HCT116 (cell line): ENCODE measurements around the gene ARHGDIA. TPM values are rescaled to one million over a fixed set of nuclear protein-coding genes. Genes with fewer than 3 reads are reported as not detected.

Experiments used
- ATAC-seq: fragments of 200-7000 bp; cut with Tn5 transposase; 2 replicates; pipeline ENCODE4 v1.9.1; 2020; ENCODE audit warnings: mild to moderate bottlenecking, moderate library complexity
- BruUV-seq: library from RNA; stranded (reverse); fragments of 400-500 nt; replicated peaks from 2 replicates; lab custom pipeline; 2021; lab: Mats Ljungman, UMichigan
- CTCF ChIA-PET: fragments of 300-600 bp; sonication (Branson Sonifier 250); formaldehyde crosslinking; loops from one replicate; lab custom pipeline; 2021; ENCODE audit warnings: antibody characterized with exemption; lab: Charles Lee
- POLR2A ChIA-PET: fragments of 300-600, 350-600 bp; sonication (Branson Sonifier 250); formaldehyde crosslinking; loops from one replicate; lab custom pipeline; 2021; ENCODE audit warnings: antibody characterized with exemption; lab: Charles Lee
- RAD21 ChIA-PET, 2 experiments: fragments of 300-600 bp; sonication (Branson Sonifier 250); formaldehyde crosslinking; loops; one replicate each; lab custom pipeline; 2023; ENCODE audit warnings: low total read pairs in 2 of 2; ENCODE audit not compliant: uncharacterized antibody in 2 of 2, unreplicated experiment in 2 of 2, low non-redundant PET in 1 of 2; lab: Charles Lee
- DNase-seq: peaks from one replicate; pipeline ENCODE4 v3.0.0-alpha.2; 2010; ENCODE audit warnings: low read depth, low spot score
- H2AFZ ChIP-seq: fragments of 200-600 bp; shearing (Covaris generic), sonication (generic); 2 replicates; pipeline ENCODE4 v1.6.1; 2017; ENCODE audit warnings: low read depth, mixed run types, mixed read lengths, antibody characterized with exemption, low read length; ENCODE audit not compliant: poor library complexity, severe bottlenecking
- H3K27ac ChIP-seq: 2 replicates; pipeline ENCODE4 v1.5.1; 2012; ENCODE audit warnings: low read depth, low read length
- H3K27me3 ChIP-seq: fragments of 200-600 bp; sonication (generic); 2 replicates; pipeline ENCODE4 v1.6.1; 2016; ENCODE audit warnings: mixed run types, low read length, mixed read lengths; ENCODE audit not compliant: insufficient read depth
- H3K36me3 ChIP-seq, 2 experiments: fragments of 200-500 bp in 1 of 2; fragments of 200-600 bp in 1 of 2; sonication (Bioruptor generic) in 1 of 2; sonication (generic) in 1 of 2; 2 replicates each; pipeline versions ENCODE4 v1.5.1 to v1.6.1; 2014 to 2016; ENCODE audit warnings: low read length in 2 of 2, inconsistent platforms in 1 of 2, mixed read lengths in 1 of 2, mixed run types in 1 of 2; ENCODE audit not compliant: insufficient read depth in 2 of 2, control insufficient read depth in 1 of 2
- H3K4me1 ChIP-seq, 2 experiments: fragments of 200-600 bp in 1 of 2; sonication (generic) in 1 of 2; 2 replicates each; pipeline versions ENCODE4 v1.5.1 to v1.6.1; 2012 to 2017; ENCODE audit warnings: low read length in 2 of 2, inconsistent platforms in 1 of 2, mild to moderate bottlenecking in 1 of 2, mixed read lengths in 1 of 2, mixed run types in 1 of 2, moderate library complexity in 1 of 2; ENCODE audit not compliant: insufficient read depth in 2 of 2, control insufficient read depth in 1 of 2
- H3K4me2 ChIP-seq: fragments of 200-600 bp; sonication (generic); 2 replicates; pipeline ENCODE4 v1.6.1; 2017; ENCODE audit warnings: mixed run types, low read length, mixed read lengths
- H3K4me3 ChIP-seq, 2 experiments: fragments of 200-600 bp in 1 of 2; sonication (generic) in 1 of 2; replicated peaks in 1 of 2; 2 replicates each; pipeline ENCODE4 v1.5.1; 2011 to 2016; ENCODE audit warnings: low read length in 2 of 2, control low read depth in 1 of 2, low read depth in 1 of 2, mild to moderate bottlenecking in 1 of 2, mixed read lengths in 1 of 2, mixed run types in 1 of 2
- H3K79me2 ChIP-seq: fragments of 200-600 bp; sonication (generic); 2 replicates; pipeline ENCODE4 v1.6.1; 2017; ENCODE audit warnings: mild to moderate bottlenecking, mixed run types, low read length, moderate library complexity, mixed read lengths; ENCODE audit not compliant: insufficient read depth
- H3K9ac ChIP-seq: fragments of 200-600 bp; sonication (generic); 2 replicates; pipeline ENCODE4 v1.6.1; 2016; ENCODE audit warnings: low read length, mixed read lengths
- H3K9me2 ChIP-seq: fragments of 200-600 bp; sonication (generic), shearing (Covaris generic); 2 replicates; pipeline ENCODE4 v1.6.1; 2017; ENCODE audit warnings: mixed run types, mild to moderate bottlenecking, moderate library complexity; ENCODE audit not compliant: insufficient read depth
- H3K9me3 ChIP-seq, 2 experiments: fragments of 200-500 bp in 1 of 2; fragments of 200-600 bp in 1 of 2; sonication (Bioruptor generic) in 1 of 2; sonication (generic) in 1 of 2; 2 replicates each; pipeline ENCODE4 v1.6.1; 2014 to 2017; ENCODE audit warnings: low read length in 2 of 2, mixed read lengths in 2 of 2, inconsistent platforms in 1 of 2, low read depth in 1 of 2, mild to moderate bottlenecking in 1 of 2, mixed run types in 1 of 2, moderate library complexity in 1 of 2; ENCODE audit not compliant: control insufficient read depth in 1 of 2, insufficient read depth in 1 of 2
- H4K20me1 ChIP-seq: fragments of 200-600 bp; sonication (generic), shearing (Covaris generic); 2 replicates; pipeline ENCODE4 v1.6.1; 2017; ENCODE audit warnings: mixed run types, mild to moderate bottlenecking, moderate library complexity; ENCODE audit not compliant: insufficient read depth
- EGR1 ChIP-seq: IDR thresholded peaks from 2 replicates; pipeline ENCODE4 v1.6.1; 2012; ENCODE audit warnings: low read depth
- FOSL1 ChIP-seq: IDR thresholded peaks from 2 replicates; pipeline ENCODE4 v1.6.1; 2012; ENCODE audit warnings: low read depth
- JUND ChIP-seq: IDR thresholded peaks from 2 replicates; pipeline ENCODE4 v1.6.1; 2012
- MAX ChIP-seq: IDR thresholded peaks from 2 replicates; pipeline ENCODE4 v1.6.1; 2012
- POLR2AphosphoS5 ChIP-seq: IDR thresholded peaks from 2 replicates; pipeline ENCODE4 v1.6.1; 2011; ENCODE audit warnings: mild to moderate bottlenecking, low read depth, low read length, moderate library complexity
- SIN3A ChIP-seq: IDR thresholded peaks from 2 replicates; pipeline ENCODE4 v1.6.1; 2012; ENCODE audit warnings: low read depth
- SP1 ChIP-seq: IDR thresholded peaks from 2 replicates; pipeline ENCODE4 v1.6.1; 2012; ENCODE audit warnings: low read depth
- SRF ChIP-seq: IDR thresholded peaks from 2 replicates; pipeline ENCODE4 v1.6.1; 2012; ENCODE audit warnings: low read depth
- intact Hi-C: fragments of 100-400 bp; cut with micrococcal nuclease; formaldehyde crosslinking; loops from 2 replicates; pipeline ENCODE4 v1.10.0; 2022
- total RNA-seq: library from RNA; stranded (reverse); gene quantifications from one replicate; pipeline ENCODE4 v1.2.1, GENCODE V29; 2021; ENCODE audit not compliant: unreplicated experiment

The ARHGDIA gene
- total RNA-seq, 1 experiment from 2014 or later, result 554 TPM

GRCh38 chr17:81845881-81846742 is 25.0 kb downstream of the ARHGDIA start:
- ChIA-PET RAD21 (no interaction called here), POLR2A (no interaction called here), CTCF (no interaction called here)
- no TSS peak for BruUV-seq
- no peak overlapping the region for H3K4me2 ChIP-seq
- no peaks in the 10 kb centered on the region for H3K4me1 ChIP-seq
- TF ChIP-seq SIN3A, result no peak
- 0 out of 2 replicates have a peak, but pooled peaks have one; percentile 0 for TF ChIP-seq POLR2AphosphoS5
- ATAC-seq (no peak), DNase-seq (no peak)
- no peak overlapping the region for H3K27ac ChIP-seq
- H3K9me2 ChIP-seq, result no peaks in the 10 kb centered on the region
- H3K9ac ChIP-seq, result no peak overlapping the region
- peaks cover 46 to 51% of the 10 kb centered on the region in 2 experiments; a peak in 3 of 4 replicates for H3K36me3 ChIP-seq
- H3K79me2 ChIP-seq, result peaks cover 8% of the 10 kb centered on the region; the same call in 1 of the 2 replicates
- no peak overlapping the region for H3K4me3 ChIP-seq
- H3K27me3 ChIP-seq, result no peaks in the 10 kb centered on the region
- no peaks in the 10 kb centered on the region for H3K9me3 ChIP-seq
- no peak overlapping the region for H2AFZ ChIP-seq
- intact Hi-C loops, result no loop called here
- no peaks in the 10 kb centered on the region for H4K20me1 ChIP-seq

- intact Hi-C loops, result no loop called here
- Histone ChIP-seq H3K36me3 (peaks cover 42 to 50% of the 10 kb centered on the region in 2 experiments; a peak in 3 of 4 replicates), H3K9me2 (no peaks in the 10 kb centered on the region), H2AFZ (no peak overlapping the region), H3K4me2 (no peak overlapping the region), H3K27me3 (no peaks in the 10 kb centered on the region), H3K27ac (no peak overlapping the region), H4K20me1 (no peaks in the 10 kb centered on the region), H3K9me3 (no peaks in the 10 kb centered on the region), H3K79me2 (0 out of 2 replicates have a peak, but pooled peaks cover under 1% of the 10 kb centered on the region), H3K9ac (no peak overlapping the region), H3K4me1 (no peaks in the 10 kb centered on the region), H3K4me3 (no peak overlapping the region)
- CTCF ChIA-PET, result no interaction called here
- DNase-seq (no peak), ATAC-seq (no peak)
- POLR2A ChIA-PET, result no interaction called here
- RAD21 ChIA-PET, result no interaction called here
- BruUV-seq, result no TSS peak
- TF ChIP-seq MAX (no peak), EGR1 (no peak), JUND (no peak), FOSL1 (no peak), SIN3A (no peak), SRF (no peak), SP1 (no peak)
- TF ChIP-seq, all 23 proteins: peak for 0
Measured at GRCh38 chr17:81845361-81845760, 25.8 kb downstream of the ARHGDIA start.
